ENCODE data around the gene CRABP1.

Gene CRABP1

DNA sequence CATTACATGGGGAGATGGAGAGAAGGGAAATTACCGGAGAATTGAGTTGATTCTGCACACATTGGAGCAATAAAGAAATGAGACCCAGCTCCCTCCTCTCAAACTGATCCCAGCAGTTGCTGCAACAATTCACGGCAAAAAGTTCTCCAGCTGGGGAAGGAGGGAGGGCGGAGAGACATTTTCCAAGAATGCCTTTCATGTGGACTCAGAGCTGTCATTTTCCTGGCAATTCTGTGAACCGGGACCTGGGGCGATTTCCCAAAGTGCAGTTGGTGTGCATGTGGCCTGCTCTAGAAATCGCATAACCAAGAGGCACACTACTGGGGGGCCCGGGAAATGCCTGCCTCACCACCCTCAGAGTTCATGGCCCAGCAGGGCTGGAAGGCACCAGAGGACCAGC is 49.2 kb downstream of the CRABP1 start:
- Histone ChIP-seq H3K4me3 (ENCODE audit: low read depth, low read length) (no peak overlapping the region), H2AFZ (no peak overlapping the region), H3K9me3 (ENCODE audit: control insufficient read depth, low read length) (no peaks in the 10 kb centered on the region), H3K4me2 (ENCODE audit: low read length) (no peak overlapping the region), H3K36me3 (ENCODE audit: control insufficient read depth, insufficient read depth, low read length) (no peaks in the 10 kb centered on the region), H3K27me3 (ENCODE audit: control insufficient read depth, insufficient read depth, low read length) (no peaks in the 10 kb centered on the region), H3K4me1 (no peaks in the 10 kb centered on the region), H3K27ac (no peak overlapping the region), H3K9ac (no peak overlapping the region), H3K79me2 (no peaks in the 10 kb centered on the region)
- no peak for TF ChIP-seq CTCF (IDR thresholded peaks at IDR 0.05)

DNA sequence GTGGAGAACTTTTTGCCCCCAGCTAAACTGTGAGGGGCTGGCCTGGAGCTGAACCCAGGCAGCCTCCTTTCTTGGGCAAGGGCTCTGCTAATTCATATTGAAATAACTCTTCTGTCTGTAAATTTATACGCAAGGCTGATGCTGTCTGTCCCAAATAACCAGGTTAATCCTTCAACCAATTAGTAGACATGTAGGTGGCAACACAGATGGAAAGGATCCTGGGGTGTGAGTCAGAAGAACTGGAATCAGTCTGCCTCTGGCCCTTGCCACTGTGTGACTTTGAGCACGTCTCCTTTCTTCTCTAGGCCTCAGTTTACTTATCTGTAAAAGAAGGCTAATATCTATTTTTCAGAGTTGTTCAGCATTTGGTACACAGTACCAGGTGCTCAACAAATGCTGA is 49.6 kb downstream of the CRABP1 start:
- H3K9ac ChIP-seq = no peak overlapping the region
- no peaks in the 10 kb centered on the region for H3K4me1 ChIP-seq
- H3K79me2 ChIP-seq = no peaks in the 10 kb centered on the region
- H3K9me3 ChIP-seq (ENCODE audit: control insufficient read depth, low read length) = no peaks in the 10 kb centered on the region
- H2AFZ ChIP-seq = no peak overlapping the region
- no peaks in the 10 kb centered on the region for H3K27me3 ChIP-seq (ENCODE audit: control insufficient read depth, insufficient read depth, low read length)
- no peaks in the 10 kb centered on the region for H3K36me3 ChIP-seq (ENCODE audit: control insufficient read depth, insufficient read depth, low read length)
- no peak overlapping the region for H3K4me2 ChIP-seq (ENCODE audit: low read length)
- H3K27ac ChIP-seq = no peak overlapping the region
- no peak overlapping the region for H3K4me3 ChIP-seq (ENCODE audit: low read depth, low read length)
- TF ChIP-seq CTCF (IDR thresholded peaks at IDR 0.05) = no peak

DNA sequence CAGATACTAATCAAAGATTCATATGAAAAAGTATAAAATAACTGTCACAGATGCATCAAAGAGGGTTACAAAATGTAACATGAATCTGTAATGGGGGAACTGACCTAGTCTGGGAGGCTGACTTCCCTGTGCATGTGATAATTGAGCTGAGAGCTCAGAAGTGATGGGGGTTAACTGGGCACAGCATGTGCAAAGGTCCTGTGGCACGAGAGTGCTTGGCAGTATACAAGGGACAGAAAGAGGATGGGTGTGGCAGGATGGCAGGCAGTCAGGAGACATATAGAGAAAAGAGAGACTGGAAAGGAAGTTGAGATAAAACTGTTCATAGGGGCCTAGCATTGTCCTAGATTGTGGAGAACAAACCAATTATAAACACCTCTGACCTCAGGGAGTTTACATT is 50.1 kb downstream of the CRABP1 start:
- no peak overlapping the region for H3K27ac ChIP-seq
- H2AFZ ChIP-seq = no peak overlapping the region
- no peaks in the 10 kb centered on the region for H3K9me3 ChIP-seq (ENCODE audit: control insufficient read depth, low read length)
- H3K27me3 ChIP-seq (ENCODE audit: control insufficient read depth, insufficient read depth, low read length) = no peaks in the 10 kb centered on the region
- no peaks in the 10 kb centered on the region for H3K36me3 ChIP-seq (ENCODE audit: control insufficient read depth, insufficient read depth, low read length)
- no peak overlapping the region for H3K9ac ChIP-seq
- TF ChIP-seq CTCF (IDR thresholded peaks at IDR 0.05) = no peak
- no peaks in the 10 kb centered on the region for H3K4me1 ChIP-seq
- no peaks in the 10 kb centered on the region for H3K79me2 ChIP-seq
- H3K4me2 ChIP-seq (ENCODE audit: low read length) = no peak overlapping the region
- H3K4me3 ChIP-seq (ENCODE audit: low read depth, low read length) = no peak overlapping the region

DNA sequence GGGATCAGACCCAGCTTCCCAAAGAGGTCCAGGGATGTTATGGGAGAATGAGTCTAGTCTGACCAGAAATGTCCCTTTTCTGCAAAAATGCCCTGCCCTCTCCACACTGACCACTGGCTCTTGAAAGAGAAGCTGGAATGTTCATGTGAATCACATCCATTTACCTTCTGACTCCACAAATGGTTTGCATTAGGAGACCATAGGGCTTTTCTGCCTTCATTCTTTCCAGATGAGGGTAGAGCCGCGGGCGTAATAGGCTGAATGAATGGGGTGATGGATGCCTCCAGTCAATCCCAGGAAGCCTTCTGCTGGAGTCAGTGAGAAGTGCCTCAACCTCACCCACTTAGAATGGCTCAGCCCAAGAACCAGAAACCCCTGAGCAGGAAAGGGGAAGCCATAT is 50.7 kb downstream of the CRABP1 start:
- Histone ChIP-seq H3K9ac (no peak overlapping the region), H3K27ac (no peak overlapping the region), H3K79me2 (no peaks in the 10 kb centered on the region), H3K9me3 (ENCODE audit: control insufficient read depth, low read length) (no peaks in the 10 kb centered on the region), H3K36me3 (ENCODE audit: control insufficient read depth, insufficient read depth, low read length) (no peaks in the 10 kb centered on the region), H3K27me3 (ENCODE audit: control insufficient read depth, insufficient read depth, low read length) (no peaks in the 10 kb centered on the region), H3K4me2 (ENCODE audit: low read length) (no peak overlapping the region), H3K4me1 (no peaks in the 10 kb centered on the region), H3K4me3 (ENCODE audit: low read depth, low read length) (no peak overlapping the region), H2AFZ (no peak overlapping the region)
- TF ChIP-seq CTCF (IDR thresholded peaks at IDR 0.05) = no peak

- H2AFZ ChIP-seq = no peak overlapping the region
- no peak for TF ChIP-seq CTCF (IDR thresholded peaks at IDR 0.05)
- H3K79me2 ChIP-seq = no peaks in the 10 kb centered on the region
- H3K4me1 ChIP-seq = no peaks in the 10 kb centered on the region
- no peak overlapping the region for H3K4me3 ChIP-seq (ENCODE audit: low read depth, low read length)
- no peak overlapping the region for H3K4me2 ChIP-seq (ENCODE audit: low read length)
- no peaks in the 10 kb centered on the region for H3K36me3 ChIP-seq (ENCODE audit: control insufficient read depth, insufficient read depth, low read length)
- H3K9me3 ChIP-seq (ENCODE audit: control insufficient read depth, low read length) = no peaks in the 10 kb centered on the region
- H3K27ac ChIP-seq = no peak overlapping the region
- no peak overlapping the region for H3K9ac ChIP-seq
- no peaks in the 10 kb centered on the region for H3K27me3 ChIP-seq (ENCODE audit: control insufficient read depth, insufficient read depth, low read length)
These were observed 51.6 kb downstream of the CRABP1 start for GRCh38 chr15:78391781-78392180.
